DMS 273 (cell line): ENCODE data around the gene RAP2A.
A peak's percentile ranks its signal among the peaks of the same experiment; 100 is the strongest.

ENCODE experiments used
- DNase-seq: peaks from one replicate; lab custom pipeline; 2025; ENCODE audit not compliant: unreplicated experiment; lab: John Stamatoyannopoulos, UW

RAP2A gene

GRCh38 chr13:97433727-97434396 lies at the start of gene RAP2A:
Gene RAP2A (plus strand): TSS chr13:97434169. CDS start chr13:97434471, 302 bp downstream.
- peak; percentile 92 for DNase-seq

GRCh38 chr13:97384371-97384770 lies 49.6 kb upstream of the RAP2A start:
- no peak for DNase-seq

GRCh38 chr13:97385146-97385545 lies 48.8 kb upstream of the RAP2A start:
- DNase-seq, result no peak

- no peak for DNase-seq
Observed at GRCh38 chr13:97385854-97386253, 48.1 kb upstream of the RAP2A start.

GRCh38 chr13:97386801-97387484 lies 47.0 kb upstream of the RAP2A start:
- DNase-seq, result no peak

GRCh38 chr13:97387485-97387839 lies 46.5 kb upstream of the RAP2A start:
- DNase-seq, result no peak

- no peak for DNase-seq
Observed at GRCh38 chr13:97387890-97388289, 46.1 kb upstream of the RAP2A start.

- no peak for DNase-seq
Observed at GRCh38 chr13:97388373-97388772, 45.6 kb upstream of the RAP2A start.

- no peak for DNase-seq
Observed at GRCh38 chr13:97390941-97391600, 42.9 kb upstream of the RAP2A start.

GRCh38 chr13:97392020-97392419 lies 41.9 kb upstream of the RAP2A start:
- no peak for DNase-seq

- no peak for DNase-seq
Observed at GRCh38 chr13:97394542-97394941, 39.4 kb upstream of the RAP2A start.

- no peak for DNase-seq
Observed at GRCh38 chr13:97395447-97396136, 38.4 kb upstream of the RAP2A start.

GRCh38 chr13:97397267-97397666 lies 36.7 kb upstream of the RAP2A start:
- DNase-seq, result no peak

- DNase-seq, result no peak
Observed at GRCh38 chr13:97401421-97401820, 32.5 kb upstream of the RAP2A start.

GRCh38 chr13:97403893-97404750 lies 29.8 kb upstream of the RAP2A start:
- DNase-seq, result no peak

GRCh38 chr13:97407540-97407939 lies 26.4 kb upstream of the RAP2A start:
- no peak for DNase-seq

- DNase-seq, result no peak
Observed at GRCh38 chr13:97408938-97409337, 25.0 kb upstream of the RAP2A start.

- no peak for DNase-seq
Observed at GRCh38 chr13:97411984-97412383, 22.0 kb upstream of the RAP2A start.

GRCh38 chr13:97413694-97414093 lies 20.3 kb upstream of the RAP2A start:
- no peak for DNase-seq

GRCh38 chr13:97414392-97414791 lies 19.6 kb upstream of the RAP2A start:
- DNase-seq, result no peak

GRCh38 chr13:97417698-97418097 lies 16.3 kb upstream of the RAP2A start:
- DNase-seq, result no peak
